Measurements from ENCODE around the gene PRMT5.
"Not testable (repeated sequence)": the region's sequence is repeated elsewhere in the genome, so short reads cannot be mapped to it uniquely, and the experiment has no call there.

PRMT5 gene

GRCh38 chr14:22929104-22929960, at the start of gene PRMT5:
TSS of gene PRMT5 (minus strand) at chr14:22929376. CDS start at chr14:22929361, 15 bp downstream.
- in situ Hi-C loops (cut with MboI; ENCODE audit: low sequenced_read_pairs), result no loop called here

GRCh38 chr14:22978487-22978837, 49.3 kb upstream of the PRMT5 start:
- in situ Hi-C loops (cut with MboI; ENCODE audit: low sequenced_read_pairs), result no loop called here

GRCh38 chr14:22977684-22978486, 48.7 kb upstream of the PRMT5 start:
- in situ Hi-C loops (cut with MboI; ENCODE audit: low sequenced_read_pairs), result no loop called here

- in situ Hi-C loops (cut with MboI; ENCODE audit: low sequenced_read_pairs), result no loop called here
Measured at GRCh38 chr14:22977434-22977683, 48.2 kb upstream of the PRMT5 start.

- in situ Hi-C loops (cut with MboI; ENCODE audit: low sequenced_read_pairs), result no loop called here
Measured at GRCh38 chr14:22976620-22977433, 47.7 kb upstream of the PRMT5 start.

- in situ Hi-C loops (cut with MboI; ENCODE audit: low sequenced_read_pairs), result no loop called here
Measured at GRCh38 chr14:22974530-22975313, 45.5 kb upstream of the PRMT5 start.

GRCh38 chr14:22973217-22974032, 44.2 kb upstream of the PRMT5 start:
- in situ Hi-C loops (cut with MboI; ENCODE audit: low sequenced_read_pairs), result no loop called here

- in situ Hi-C loops (cut with MboI; ENCODE audit: low sequenced_read_pairs), result no loop called here
Measured at GRCh38 chr14:22972313-22972930, 43.2 kb upstream of the PRMT5 start.

GRCh38 chr14:22971152-22971551, 42.0 kb upstream of the PRMT5 start:
- in situ Hi-C loops (cut with MboI; ENCODE audit: low sequenced_read_pairs), result no loop called here

GRCh38 chr14:22966783-22967269, 37.6 kb upstream of the PRMT5 start:
- in situ Hi-C loops (cut with MboI; ENCODE audit: low sequenced_read_pairs), result no loop called here

- in situ Hi-C loops (cut with MboI; ENCODE audit: low sequenced_read_pairs), result not testable (repeated sequence)
Measured at GRCh38 chr14:22965916-22966782, 37.0 kb upstream of the PRMT5 start.

GRCh38 chr14:22962061-22962676, 33.0 kb upstream of the PRMT5 start:
- in situ Hi-C loops (cut with MboI; ENCODE audit: low sequenced_read_pairs), result no loop called here

GRCh38 chr14:22955702-22956569, 26.8 kb upstream of the PRMT5 start:
- in situ Hi-C loops (cut with MboI; ENCODE audit: low sequenced_read_pairs), result no loop called here

GRCh38 chr14:22952418-22952817, 23.2 kb upstream of the PRMT5 start:
- in situ Hi-C loops (cut with MboI; ENCODE audit: low sequenced_read_pairs), result no loop called here

- in situ Hi-C loops (cut with MboI; ENCODE audit: low sequenced_read_pairs), result not testable (repeated sequence)
Measured at GRCh38 chr14:22951795-22952194, 22.6 kb upstream of the PRMT5 start.

- in situ Hi-C loops (cut with MboI; ENCODE audit: low sequenced_read_pairs), result no loop called here
Measured at GRCh38 chr14:22945642-22946041, 16.5 kb upstream of the PRMT5 start.

GRCh38 chr14:22939684-22940083, 10.5 kb upstream of the PRMT5 start:
- in situ Hi-C loops (cut with MboI; ENCODE audit: low sequenced_read_pairs), result no loop called here

Data from hTERT RPE-1 (cell line).